Measurements from ENCODE around the gene OPTN. TPM values are rescaled to one million over a fixed set of nuclear protein-coding genes. Genes with fewer than 3 reads are reported as not detected.

Gene OPTN
- total RNA-seq, 2 experiments from 2014 or later: 86.8 to 99.6 TPM

GRCh38 chr10:13103554-13103953 is 3.6 kb downstream of the OPTN start:
- Histone ChIP-seq H3K4me1 (ENCODE audit: insufficient read depth, low read length) (peaks cover 73% of the 10 kb centered on the region), H3K4me3 (ENCODE audit: low read length) (no peak overlapping the region), H3K27ac (ENCODE audit: low read depth in 1 of 2, low read length in 2 of 2) (no peak overlapping the region), H3K36me3 (ENCODE audit: insufficient read depth, low read length) (peaks cover 8% of the 10 kb centered on the region), H3K27me3 (ENCODE audit: control insufficient read depth in 1 of 2, insufficient read depth in 2 of 2, low read length in 2 of 2) (no peaks in the 10 kb centered on the region), H3K9me3 (ENCODE audit: control insufficient read depth in 1 of 2, insufficient read depth in 1 of 2, low read length in 2 of 2) (no peaks in the 10 kb centered on the region)
- ChIA-PET CTCF (interaction anchor here (0.6 to 0.7 kb wide), 2 partner anchors 15 to 103 kb away, joined by 3 to 4 read pairs; no protein-coding TSS in a partner anchor), POLR2A (interaction anchor here (0.6 kb wide), 1 partner anchor 280 kb away, joined by 3 read pairs; no protein-coding TSS in a partner anchor)
- no peaks in the 10 kb centered on the region for H3K9me3 Mint-ChIP-seq
- TF ChIP-seq, protein P1, sequence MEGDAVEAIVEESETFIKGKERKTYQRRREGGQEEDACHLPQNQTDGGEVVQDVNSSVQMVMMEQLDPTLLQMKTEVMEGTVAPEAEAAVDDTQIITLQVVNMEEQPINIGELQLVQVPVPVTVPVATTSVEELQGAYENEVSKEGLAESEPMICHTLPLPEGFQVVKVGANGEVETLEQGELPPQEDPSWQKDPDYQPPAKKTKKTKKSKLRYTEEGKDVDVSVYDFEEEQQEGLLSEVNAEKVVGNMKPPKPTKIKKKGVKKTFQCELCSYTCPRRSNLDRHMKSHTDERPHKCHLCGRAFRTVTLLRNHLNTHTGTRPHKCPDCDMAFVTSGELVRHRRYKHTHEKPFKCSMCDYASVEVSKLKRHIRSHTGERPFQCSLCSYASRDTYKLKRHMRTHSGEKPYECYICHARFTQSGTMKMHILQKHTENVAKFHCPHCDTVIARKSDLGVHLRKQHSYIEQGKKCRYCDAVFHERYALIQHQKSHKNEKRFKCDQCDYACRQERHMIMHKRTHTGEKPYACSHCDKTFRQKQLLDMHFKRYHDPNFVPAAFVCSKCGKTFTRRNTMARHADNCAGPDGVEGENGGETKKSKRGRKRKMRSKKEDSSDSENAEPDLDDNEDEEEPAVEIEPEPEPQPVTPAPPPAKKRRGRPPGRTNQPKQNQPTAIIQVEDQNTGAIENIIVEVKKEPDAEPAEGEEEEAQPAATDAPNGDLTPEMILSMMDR (IDR thresholded peaks at IDR 0.05): no peak
- DNase-seq (no peak), ATAC-seq (ENCODE audit: poor library complexity) (no peak)
- H3K27me3 Mint-ChIP-seq: no peaks in the 10 kb centered on the region
- intact Hi-C loops (cut with DNase I, micrococcal nuclease): loop anchor here in 1 of 2 experiments (5.0 kb wide), 1 partner anchor 841 kb away; no protein-coding TSS in a partner anchor
- peaks cover 80% of the 10 kb centered on the region for H3K4me1 Mint-ChIP-seq (ENCODE audit: low read depth)
- H3K27ac Mint-ChIP-seq: peak overlapping the region; percentile 59
- peak overlapping the region; percentile 27 for H3K4me3 Mint-ChIP-seq
- peaks cover 42% of the 10 kb centered on the region for H3K36me3 Mint-ChIP-seq (ENCODE audit: low read depth)

DNA sequence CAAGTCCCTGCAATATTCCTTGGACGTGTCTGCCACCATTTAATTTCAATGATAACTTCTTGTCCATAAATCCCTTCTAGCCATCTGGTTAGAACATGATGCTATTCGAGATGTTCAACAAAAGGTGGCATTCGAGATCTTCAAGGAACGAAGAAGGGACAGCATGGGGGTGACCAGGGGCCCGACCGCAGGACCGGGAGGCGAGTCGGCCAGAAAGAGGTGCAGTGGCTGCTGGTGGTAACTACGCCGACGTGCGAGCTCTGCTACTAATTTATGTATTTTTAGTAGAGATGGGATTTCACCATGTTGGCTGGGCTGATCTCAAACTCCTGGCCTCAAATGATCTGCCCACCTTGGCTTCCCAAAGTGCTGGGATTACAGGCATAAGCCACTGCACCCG is 4.7 kb downstream of the OPTN start:
- Mint-ChIP-seq H3K4me3 (no peak overlapping the region), H3K27me3 (no peaks in the 10 kb centered on the region), H3K36me3 (ENCODE audit: low read depth) (peaks cover 47% of the 10 kb centered on the region), H3K9me3 (no peaks in the 10 kb centered on the region), H3K27ac (peak overlapping the region; percentile 94), H3K4me1 (ENCODE audit: low read depth) (peaks cover 79% of the 10 kb centered on the region)
- peaks cover 74% of the 10 kb centered on the region for H3K4me1 ChIP-seq (ENCODE audit: insufficient read depth, low read length)
- intact Hi-C loops (cut with DNase I, micrococcal nuclease): loop anchor here in 1 of 2 experiments (5.0 kb wide), 1 partner anchor 842 kb away; no protein-coding TSS in a partner anchor
- H3K9me3 ChIP-seq (ENCODE audit: control insufficient read depth in 1 of 2, insufficient read depth in 1 of 2, low read length in 2 of 2): no peaks in the 10 kb centered on the region
- POLR2A ChIA-PET: no interaction called here
- TF ChIP-seq, protein P1 (IDR thresholded peaks at IDR 0.05): no peak
- ATAC-seq (ENCODE audit: poor library complexity): no peak
- H3K4me3 ChIP-seq (ENCODE audit: low read length): no peak overlapping the region
- no peak for DNase-seq
- no peaks in the 10 kb centered on the region for H3K27me3 ChIP-seq (ENCODE audit: control insufficient read depth in 1 of 2, insufficient read depth in 2 of 2, low read length in 2 of 2)
- peaks cover 18% of the 10 kb centered on the region for H3K36me3 ChIP-seq (ENCODE audit: insufficient read depth, low read length)
- CTCF ChIA-PET: no interaction called here
- H3K27ac ChIP-seq (ENCODE audit: low read depth in 1 of 2, low read length in 2 of 2): no peak overlapping the region

DNA sequence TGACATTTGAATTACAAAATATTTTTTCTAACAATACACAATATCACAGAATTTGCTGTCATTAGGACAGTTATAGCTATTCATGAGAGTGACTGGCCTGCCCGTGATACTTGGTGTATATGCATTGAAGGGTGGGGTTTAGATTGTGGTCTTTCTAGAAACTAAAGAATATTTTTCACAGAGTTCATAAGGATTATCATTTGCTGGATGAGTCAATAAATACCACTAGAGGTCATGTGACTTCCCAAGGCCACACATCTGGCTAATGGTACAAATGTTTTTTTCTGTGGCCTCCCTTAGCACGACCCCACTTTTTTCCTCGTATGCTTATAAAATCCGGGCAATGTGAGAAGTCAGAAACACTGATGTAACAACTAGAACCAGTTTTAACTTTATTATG is 5.2 kb downstream of the OPTN start:
- H3K4me1 ChIP-seq (ENCODE audit: insufficient read depth, low read length): peaks cover 77% of the 10 kb centered on the region
- Mint-ChIP-seq H3K4me3 (peak overlapping the region; percentile 10), H3K27me3 (no peaks in the 10 kb centered on the region), H3K36me3 (ENCODE audit: low read depth) (peaks cover 51% of the 10 kb centered on the region), H3K4me1 (ENCODE audit: low read depth) (peaks cover 82% of the 10 kb centered on the region), H3K9me3 (no peaks in the 10 kb centered on the region), H3K27ac (peak overlapping the region; percentile 94)
- intact Hi-C loops (cut with DNase I, micrococcal nuclease): no loop called here
- H3K4me3 ChIP-seq (ENCODE audit: low read length): no peak overlapping the region
- TF ChIP-seq, protein P1 (IDR thresholded peaks at IDR 0.05): no peak
- peak overlapping the region in 1 of 2 donors; percentile 66 for H3K27ac ChIP-seq (ENCODE audit: low read depth in 1 of 2, low read length in 2 of 2)
- ATAC-seq (ENCODE audit: poor library complexity): no peak
- peaks cover 23% of the 10 kb centered on the region for H3K36me3 ChIP-seq (ENCODE audit: insufficient read depth, low read length)
- CTCF ChIA-PET: no interaction called here
- DNase-seq: peak in 2 of 14 experiments; percentile 19 to 29
- H3K27me3 ChIP-seq (ENCODE audit: control insufficient read depth in 1 of 2, insufficient read depth in 2 of 2, low read length in 2 of 2): no peaks in the 10 kb centered on the region
- H3K9me3 ChIP-seq (ENCODE audit: control insufficient read depth in 1 of 2, insufficient read depth in 1 of 2, low read length in 2 of 2): no peaks in the 10 kb centered on the region
- POLR2A ChIA-PET: no interaction called here

All from CD4-positive, alpha-beta T cell (primary cell).